ENCODE measurements around the gene ALDH9A1. TPM values are rescaled to one million over a fixed set of nuclear protein-coding genes. Genes with fewer than 3 reads are reported as not detected.

Gene ALDH9A1
- polyA plus RNA-seq, 1 experiment = 43.8 TPM

GRCh38 chr1:165679282-165680036, 18.9 kb downstream of the ALDH9A1 start:
- no peak for DNase-seq (ENCODE audit: low read depth)
- no peaks in the 10 kb centered on the region for H3K27me3 ChIP-seq (ENCODE audit: control insufficient read depth, insufficient read depth, low read length)
- ChIA-PET CTCF (no interaction called here), POLR2A (no interaction called here)
- H3K36me3 ChIP-seq (ENCODE audit: control insufficient read depth, insufficient read depth, low read length) = peaks cover 7% of the 10 kb centered on the region
- H3K4me3 ChIP-seq (ENCODE audit: low read depth, low read length) = no peak overlapping the region
- TF ChIP-seq CTCF (IDR thresholded peaks at IDR 0.05; ENCODE audit: insufficient read depth, low read depth, low read length) = no peak

- CTCF ChIA-PET = no interaction called here
- no peak for TF ChIP-seq CTCF (IDR thresholded peaks at IDR 0.05; ENCODE audit: insufficient read depth, low read depth, low read length)
- no peak for DNase-seq (ENCODE audit: low read depth)
- POLR2A ChIA-PET = no interaction called here
- Histone ChIP-seq H3K4me3 (ENCODE audit: low read depth, low read length) (no peak overlapping the region), H3K27me3 (ENCODE audit: control insufficient read depth, insufficient read depth, low read length) (no peaks in the 10 kb centered on the region), H3K36me3 (ENCODE audit: control insufficient read depth, insufficient read depth, low read length) (peaks cover 9% of the 10 kb centered on the region)
These were observed 19.9 kb downstream of the ALDH9A1 start for GRCh38 chr1:165678509-165678908.

GRCh38 chr1:165675794-165676193, 22.6 kb downstream of the ALDH9A1 start:
- no peak for TF ChIP-seq CTCF (IDR thresholded peaks at IDR 0.05; ENCODE audit: insufficient read depth, low read depth, low read length)
- no peak overlapping the region for H3K4me3 ChIP-seq (ENCODE audit: low read depth, low read length)
- no peaks in the 10 kb centered on the region for H3K27me3 ChIP-seq (ENCODE audit: control insufficient read depth, insufficient read depth, low read length)
- ChIA-PET CTCF (no interaction called here), POLR2A (no interaction called here)
- H3K36me3 ChIP-seq (ENCODE audit: control insufficient read depth, insufficient read depth, low read length) = peaks cover 6% of the 10 kb centered on the region
- no peak for DNase-seq (ENCODE audit: low read depth)

GRCh38 chr1:165674599-165674998, 23.8 kb downstream of the ALDH9A1 start:
- Histone ChIP-seq H3K27me3 (ENCODE audit: control insufficient read depth, insufficient read depth, low read length) (no peaks in the 10 kb centered on the region), H3K36me3 (ENCODE audit: control insufficient read depth, insufficient read depth, low read length) (peaks cover 5% of the 10 kb centered on the region), H3K4me3 (ENCODE audit: low read depth, low read length) (no peak overlapping the region)
- DNase-seq (ENCODE audit: low read depth) = no peak
- ChIA-PET CTCF (no interaction called here), POLR2A (interaction anchor here (0.6 kb wide), 1 partner anchor 24 kb away, joined by 5 read pairs; the partner anchor contains the start of gene ALDH9A1)
- TF ChIP-seq CTCF (IDR thresholded peaks at IDR 0.05; ENCODE audit: insufficient read depth, low read depth, low read length) = no peak

GRCh38 chr1:165671526-165671925, 26.8 kb downstream of the ALDH9A1 start:
- TF ChIP-seq CTCF (IDR thresholded peaks at IDR 0.05; ENCODE audit: insufficient read depth, low read depth, low read length) = no peak
- CTCF ChIA-PET = no interaction called here
- no peak overlapping the region for H3K4me3 ChIP-seq (ENCODE audit: low read depth, low read length)
- no peaks in the 10 kb centered on the region for H3K27me3 ChIP-seq (ENCODE audit: control insufficient read depth, insufficient read depth, low read length)
- DNase-seq (ENCODE audit: low read depth) = no peak
- POLR2A ChIA-PET = no interaction called here
- peaks cover 11% of the 10 kb centered on the region for H3K36me3 ChIP-seq (ENCODE audit: control insufficient read depth, insufficient read depth, low read length)

Measured in BJ (cell line).